ENCODE results near the gene ATXN1.

The ATXN1 gene

DNA sequence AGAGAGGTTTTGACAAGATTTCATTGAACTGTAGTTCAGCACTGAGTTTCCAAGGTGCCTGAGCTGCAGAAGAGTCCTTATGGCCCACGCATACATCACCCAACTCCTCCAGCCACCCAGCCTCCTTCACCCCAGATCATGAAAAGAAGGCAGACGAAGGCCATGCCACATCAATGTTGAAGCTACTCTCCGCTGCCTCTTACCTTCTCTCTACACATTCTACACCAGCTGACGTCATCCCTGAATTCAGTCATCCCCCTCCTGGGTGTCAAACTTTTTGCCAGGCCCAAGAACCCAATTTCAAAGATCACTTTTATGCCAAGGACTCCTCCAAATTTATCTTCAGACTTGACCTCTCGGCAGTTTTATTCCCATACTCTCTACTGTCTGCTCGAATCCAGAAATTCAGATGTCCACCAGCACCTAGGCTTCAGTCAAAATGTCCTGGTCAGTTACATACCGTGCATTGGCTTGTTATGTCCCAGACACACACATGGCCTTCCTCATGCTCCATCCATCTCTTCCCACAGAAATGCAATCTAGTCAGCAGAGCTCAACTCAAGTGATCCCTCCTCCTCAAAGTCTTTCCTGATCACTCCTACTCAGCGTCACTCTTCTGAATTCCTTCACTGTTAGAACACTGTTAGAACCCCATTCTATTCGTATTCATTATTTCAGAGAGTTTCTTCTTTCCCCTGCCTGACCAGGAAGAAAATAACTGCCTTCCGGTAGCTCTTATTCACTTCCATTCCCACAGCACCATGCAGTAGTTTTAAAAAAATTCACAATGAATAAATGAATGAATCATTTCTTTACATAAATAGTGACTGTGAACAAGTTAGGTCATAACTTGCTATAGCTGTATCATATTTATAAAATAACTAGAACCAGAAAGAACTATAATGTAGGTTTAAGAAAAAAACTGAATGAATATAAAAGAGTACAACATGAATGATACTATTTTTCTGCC, 11.5 kb downstream of the ATXN1 start:
- Histone ChIP-seq H3K4me3 (ENCODE audit: low read depth in 1 of 2, low read length in 2 of 2) (no peak overlapping the region), H3K36me3 (ENCODE audit: control insufficient read depth in 1 of 2, insufficient read depth in 2 of 2, low read length in 2 of 2) (no peaks in the 10 kb centered on the region), H3K4me1 (ENCODE audit: control insufficient read depth in 1 of 2, insufficient read depth in 2 of 2, low read length in 2 of 2) (peaks cover 26 to 31% of the 10 kb centered on the region in 2 donors), H3K27ac (ENCODE audit: low read length) (no peak overlapping the region), H3K27me3 (ENCODE audit: low read depth, low read length) (no peaks in the 10 kb centered on the region), H3K9me3 (ENCODE audit: control insufficient read depth in 1 of 2, low read length in 2 of 2) (no peaks in the 10 kb centered on the region)

GRCh38 chr6:16748025-16748319, 13.3 kb downstream of the ATXN1 start:
- Histone ChIP-seq H3K27ac (ENCODE audit: low read length) (peak overlapping the region; percentile 65), H3K4me1 (ENCODE audit: control insufficient read depth in 1 of 2, insufficient read depth in 2 of 2, low read length in 2 of 2) (peaks cover 24 to 25% of the 10 kb centered on the region in 2 donors), H3K4me3 (ENCODE audit: low read depth in 1 of 2, low read length in 2 of 2) (peak overlapping the region in 1 of 2 donors; percentile 3), H3K27me3 (ENCODE audit: low read depth, low read length) (no peaks in the 10 kb centered on the region), H3K9me3 (ENCODE audit: control insufficient read depth in 1 of 2, low read length in 2 of 2) (no peaks in the 10 kb centered on the region), H3K36me3 (ENCODE audit: control insufficient read depth in 1 of 2, insufficient read depth in 2 of 2, low read length in 2 of 2) (no peaks in the 10 kb centered on the region)

GRCh38 chr6:16747232-16748024, 13.8 kb downstream of the ATXN1 start:
- peaks cover 20 to 22% of the 10 kb centered on the region in 2 donors for H3K4me1 ChIP-seq (ENCODE audit: control insufficient read depth in 1 of 2, insufficient read depth in 2 of 2, low read length in 2 of 2)
- no peaks in the 10 kb centered on the region for H3K9me3 ChIP-seq (ENCODE audit: control insufficient read depth in 1 of 2, low read length in 2 of 2)
- no peaks in the 10 kb centered on the region for H3K27me3 ChIP-seq (ENCODE audit: low read depth, low read length)
- H3K36me3 ChIP-seq (ENCODE audit: control insufficient read depth in 1 of 2, insufficient read depth in 2 of 2, low read length in 2 of 2) = no peaks in the 10 kb centered on the region
- H3K4me3 ChIP-seq (ENCODE audit: low read depth in 1 of 2, low read length in 2 of 2) = peak overlapping the region; percentile 3 to 15
- H3K27ac ChIP-seq (ENCODE audit: low read length) = peak overlapping the region; percentile 65

GRCh38 chr6:16746812-16747211, 14.4 kb downstream of the ATXN1 start:
- no peaks in the 10 kb centered on the region for H3K27me3 ChIP-seq (ENCODE audit: low read depth, low read length)
- H3K9me3 ChIP-seq (ENCODE audit: control insufficient read depth in 1 of 2, low read length in 2 of 2) = no peaks in the 10 kb centered on the region
- H3K4me1 ChIP-seq (ENCODE audit: control insufficient read depth in 1 of 2, insufficient read depth in 2 of 2, low read length in 2 of 2) = peaks cover 13 to 22% of the 10 kb centered on the region in 2 donors
- no peaks in the 10 kb centered on the region for H3K36me3 ChIP-seq (ENCODE audit: control insufficient read depth in 1 of 2, insufficient read depth in 2 of 2, low read length in 2 of 2)
- H3K4me3 ChIP-seq (ENCODE audit: low read depth in 1 of 2, low read length in 2 of 2) = peak overlapping the region; percentile 3 to 15
- H3K27ac ChIP-seq (ENCODE audit: low read length) = peak overlapping the region; percentile 65

DNA sequence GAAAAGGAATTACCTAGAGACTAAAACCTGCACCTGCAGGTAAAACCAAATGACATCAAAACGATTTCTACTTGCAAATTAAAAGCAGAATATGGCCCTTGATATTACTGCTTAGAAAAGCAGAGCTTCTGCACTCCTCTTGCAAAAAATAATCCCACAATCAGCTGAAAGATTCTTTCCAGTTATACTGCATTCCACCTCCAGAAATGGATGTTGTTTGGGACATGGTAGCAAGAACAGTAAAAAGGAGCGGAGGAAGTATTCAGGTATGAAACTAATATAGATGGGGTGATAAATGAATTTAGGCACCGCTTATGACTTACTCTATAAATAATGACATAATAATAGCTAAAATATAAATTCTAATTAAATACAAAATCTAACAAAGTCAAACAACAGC, 14.9 kb downstream of the ATXN1 start:
- Histone ChIP-seq H3K4me1 (ENCODE audit: control insufficient read depth in 1 of 2, insufficient read depth in 2 of 2, low read length in 2 of 2) (peaks cover 13 to 22% of the 10 kb centered on the region in 2 donors), H3K27me3 (ENCODE audit: low read depth, low read length) (no peaks in the 10 kb centered on the region), H3K27ac (ENCODE audit: low read length) (no peak overlapping the region), H3K4me3 (ENCODE audit: low read depth in 1 of 2, low read length in 2 of 2) (no peak overlapping the region), H3K36me3 (ENCODE audit: control insufficient read depth in 1 of 2, insufficient read depth in 2 of 2, low read length in 2 of 2) (no peaks in the 10 kb centered on the region), H3K9me3 (ENCODE audit: control insufficient read depth in 1 of 2, low read length in 2 of 2) (no peaks in the 10 kb centered on the region)

DNA sequence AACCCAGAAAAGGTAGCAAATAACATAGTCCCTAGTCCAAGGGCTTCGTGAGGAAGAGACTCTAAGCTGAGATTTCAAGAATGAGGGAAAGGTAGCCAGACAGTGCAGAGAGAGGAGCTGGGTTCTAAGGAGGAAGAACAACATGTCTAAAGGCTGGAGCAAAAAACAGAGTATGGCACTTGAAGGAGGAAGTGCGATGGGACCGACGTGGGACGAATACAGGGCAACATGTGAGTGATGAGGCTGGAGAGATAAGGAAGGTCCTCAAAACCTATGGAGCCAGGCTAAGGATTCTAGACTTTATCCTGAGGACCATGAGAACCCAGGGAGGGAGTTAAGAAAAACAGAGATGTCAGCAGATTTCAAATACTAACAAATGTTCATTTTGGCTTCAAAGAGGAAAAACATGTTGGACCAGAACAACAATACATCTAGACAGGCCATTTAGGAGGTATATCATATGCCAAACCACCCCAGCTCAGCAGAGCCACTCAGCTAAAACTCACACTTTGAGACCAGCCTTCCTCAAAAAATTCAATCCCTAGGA, 17.5 kb downstream of the ATXN1 start:
- Histone ChIP-seq H3K4me3 (ENCODE audit: low read depth in 1 of 2, low read length in 2 of 2) (no peak overlapping the region), H3K4me1 (ENCODE audit: control insufficient read depth in 1 of 2, insufficient read depth in 2 of 2, low read length in 2 of 2) (peaks cover 13 to 24% of the 10 kb centered on the region in 2 donors), H3K36me3 (ENCODE audit: control insufficient read depth in 1 of 2, insufficient read depth in 2 of 2, low read length in 2 of 2) (no peaks in the 10 kb centered on the region), H3K27me3 (ENCODE audit: low read depth, low read length) (no peaks in the 10 kb centered on the region), H3K27ac (ENCODE audit: low read length) (no peak overlapping the region), H3K9me3 (ENCODE audit: control insufficient read depth in 1 of 2, low read length in 2 of 2) (no peaks in the 10 kb centered on the region)

DNA sequence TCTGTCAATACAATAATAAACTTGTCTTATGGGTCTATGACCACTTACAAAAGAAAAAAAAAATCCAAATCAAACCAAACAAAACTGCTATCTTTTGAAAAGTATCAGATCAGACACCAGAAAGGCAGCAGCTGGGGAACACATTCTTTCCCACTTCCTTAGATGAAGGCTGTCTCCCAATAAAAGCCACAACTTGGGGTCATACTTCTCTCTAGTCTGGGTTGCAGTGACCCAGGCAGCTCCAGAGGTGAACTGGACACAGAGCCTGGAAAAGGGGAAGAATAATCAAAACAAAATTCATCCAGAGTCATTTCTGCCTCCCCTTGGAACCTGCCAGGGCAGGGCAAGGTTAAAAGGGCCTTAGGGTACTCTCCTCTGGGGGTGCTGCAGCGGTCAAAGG, 19.1 kb downstream of the ATXN1 start:
- H3K4me1 ChIP-seq (ENCODE audit: control insufficient read depth in 1 of 2, insufficient read depth in 2 of 2, low read length in 2 of 2) = peaks cover 2 to 29% of the 10 kb centered on the region in 2 donors
- no peaks in the 10 kb centered on the region for H3K36me3 ChIP-seq (ENCODE audit: control insufficient read depth in 1 of 2, insufficient read depth in 2 of 2, low read length in 2 of 2)
- H3K27me3 ChIP-seq (ENCODE audit: low read depth, low read length) = no peaks in the 10 kb centered on the region
- H3K4me3 ChIP-seq (ENCODE audit: low read depth in 1 of 2, low read length in 2 of 2) = no peak overlapping the region
- H3K9me3 ChIP-seq (ENCODE audit: control insufficient read depth in 1 of 2, low read length in 2 of 2) = no peaks in the 10 kb centered on the region
- H3K27ac ChIP-seq (ENCODE audit: low read length) = no peak overlapping the region

GRCh38 chr6:16741112-16742016, 19.9 kb downstream of the ATXN1 start:
- no peaks in the 10 kb centered on the region for H3K36me3 ChIP-seq (ENCODE audit: control insufficient read depth in 1 of 2, insufficient read depth in 2 of 2, low read length in 2 of 2)
- H3K27me3 ChIP-seq (ENCODE audit: low read depth, low read length) = no peaks in the 10 kb centered on the region
- no peak overlapping the region for H3K4me3 ChIP-seq (ENCODE audit: low read depth in 1 of 2, low read length in 2 of 2)
- H3K4me1 ChIP-seq (ENCODE audit: control insufficient read depth in 1 of 2, insufficient read depth in 2 of 2, low read length in 2 of 2) = peaks cover 9 to 28% of the 10 kb centered on the region in 2 donors
- H3K9me3 ChIP-seq (ENCODE audit: control insufficient read depth in 1 of 2, low read length in 2 of 2) = no peaks in the 10 kb centered on the region
- H3K27ac ChIP-seq (ENCODE audit: low read length) = peak overlapping the region; percentile 1

GRCh38 chr6:16740097-16740496, 21.2 kb downstream of the ATXN1 start:
- Histone ChIP-seq H3K4me3 (ENCODE audit: low read depth in 1 of 2, low read length in 2 of 2) (no peak overlapping the region), H3K9me3 (ENCODE audit: control insufficient read depth in 1 of 2, low read length in 2 of 2) (no peaks in the 10 kb centered on the region), H3K27me3 (ENCODE audit: low read depth, low read length) (no peaks in the 10 kb centered on the region), H3K36me3 (ENCODE audit: control insufficient read depth in 1 of 2, insufficient read depth in 2 of 2, low read length in 2 of 2) (no peaks in the 10 kb centered on the region), H3K4me1 (ENCODE audit: control insufficient read depth in 1 of 2, insufficient read depth in 2 of 2, low read length in 2 of 2) (peaks cover 10 to 24% of the 10 kb centered on the region in 2 donors), H3K27ac (ENCODE audit: low read length) (peak overlapping the region; percentile 62)

DNA sequence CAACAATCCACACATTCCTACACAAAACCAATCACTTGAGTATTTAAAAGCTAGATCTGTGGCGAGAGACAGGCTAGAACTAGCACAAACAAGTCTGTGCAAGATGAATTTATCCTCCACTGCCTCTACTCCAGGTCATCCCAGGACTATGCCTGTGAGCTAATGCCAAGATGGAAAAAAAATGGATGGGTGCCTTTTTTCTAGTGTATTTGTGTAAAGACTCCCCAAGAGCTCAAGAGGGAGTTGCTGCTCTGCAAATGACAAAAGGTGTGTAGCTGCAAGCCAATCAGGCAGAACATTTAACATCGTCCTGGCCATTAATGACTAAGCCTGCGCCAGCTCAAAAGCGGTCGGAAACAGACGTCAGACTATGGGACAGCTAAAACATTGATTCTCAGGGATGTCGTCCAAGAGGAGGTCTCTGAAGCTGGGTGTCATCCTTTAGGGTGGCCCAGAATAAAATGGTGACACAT, 21.9 kb downstream of the ATXN1 start:
- Histone ChIP-seq H3K27me3 (ENCODE audit: low read depth, low read length) (no peaks in the 10 kb centered on the region), H3K4me1 (ENCODE audit: control insufficient read depth in 1 of 2, insufficient read depth in 2 of 2, low read length in 2 of 2) (peaks cover 10 to 24% of the 10 kb centered on the region in 2 donors), H3K4me3 (ENCODE audit: low read depth in 1 of 2, low read length in 2 of 2) (no peak overlapping the region), H3K27ac (ENCODE audit: low read length) (peak overlapping the region; percentile 62), H3K36me3 (ENCODE audit: control insufficient read depth in 1 of 2, insufficient read depth in 2 of 2, low read length in 2 of 2) (no peaks in the 10 kb centered on the region), H3K9me3 (ENCODE audit: control insufficient read depth in 1 of 2, low read length in 2 of 2) (no peaks in the 10 kb centered on the region)

All from muscle layer of duodenum (tissue), 2 donors.